ENCODE measurements around the gene CHRNG.

Gene CHRNG

GRCh38 chr2:232533944-232534710, 5.4 kb upstream of the CHRNG start:
- TF ChIP-seq, protein P1, sequence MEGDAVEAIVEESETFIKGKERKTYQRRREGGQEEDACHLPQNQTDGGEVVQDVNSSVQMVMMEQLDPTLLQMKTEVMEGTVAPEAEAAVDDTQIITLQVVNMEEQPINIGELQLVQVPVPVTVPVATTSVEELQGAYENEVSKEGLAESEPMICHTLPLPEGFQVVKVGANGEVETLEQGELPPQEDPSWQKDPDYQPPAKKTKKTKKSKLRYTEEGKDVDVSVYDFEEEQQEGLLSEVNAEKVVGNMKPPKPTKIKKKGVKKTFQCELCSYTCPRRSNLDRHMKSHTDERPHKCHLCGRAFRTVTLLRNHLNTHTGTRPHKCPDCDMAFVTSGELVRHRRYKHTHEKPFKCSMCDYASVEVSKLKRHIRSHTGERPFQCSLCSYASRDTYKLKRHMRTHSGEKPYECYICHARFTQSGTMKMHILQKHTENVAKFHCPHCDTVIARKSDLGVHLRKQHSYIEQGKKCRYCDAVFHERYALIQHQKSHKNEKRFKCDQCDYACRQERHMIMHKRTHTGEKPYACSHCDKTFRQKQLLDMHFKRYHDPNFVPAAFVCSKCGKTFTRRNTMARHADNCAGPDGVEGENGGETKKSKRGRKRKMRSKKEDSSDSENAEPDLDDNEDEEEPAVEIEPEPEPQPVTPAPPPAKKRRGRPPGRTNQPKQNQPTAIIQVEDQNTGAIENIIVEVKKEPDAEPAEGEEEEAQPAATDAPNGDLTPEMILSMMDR (IDR thresholded peaks at IDR 0.05): no peak
- no peak overlapping the region for H3K4me3 ChIP-seq
- no peak for DNase-seq (ENCODE audit: low spot score)
- no peak overlapping the region for H3K27ac ChIP-seq

DNA sequence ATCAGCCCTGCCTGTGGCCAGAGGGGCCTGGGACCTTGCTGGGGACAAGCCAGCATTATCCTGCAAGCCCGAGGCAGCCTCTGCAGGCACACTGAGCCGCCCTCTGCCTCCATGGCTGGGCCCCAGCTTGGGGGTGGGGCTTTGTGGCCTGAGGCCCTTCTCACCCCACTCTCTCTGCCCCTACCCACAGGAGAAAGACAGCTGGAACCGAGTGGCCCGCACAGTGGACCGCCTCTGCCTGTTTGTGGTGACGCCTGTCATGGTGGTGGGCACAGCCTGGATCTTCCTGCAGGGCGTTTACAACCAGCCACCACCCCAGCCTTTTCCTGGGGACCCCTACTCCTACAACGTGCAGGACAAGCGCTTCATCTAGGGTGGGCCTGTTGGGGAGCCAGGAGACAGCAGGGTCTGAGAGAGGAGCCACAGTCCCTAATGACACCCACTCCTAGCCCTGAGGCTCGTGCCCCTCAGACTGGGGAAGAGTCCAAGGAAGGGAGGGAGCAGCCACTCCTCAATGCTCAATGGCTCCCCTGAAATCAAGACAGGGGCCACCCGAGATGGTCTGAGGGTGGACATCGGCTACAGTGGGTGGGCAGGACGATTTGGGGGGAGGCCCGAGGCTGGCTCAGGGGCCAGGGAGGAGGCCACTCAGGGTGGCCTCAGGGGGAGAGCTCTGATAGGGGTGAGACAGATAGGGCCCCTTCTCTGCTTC, 4.4 kb upstream of the CHRNG start:
- DNase-seq (ENCODE audit: low spot score): no peak
- Histone ChIP-seq H3K27ac (no peak overlapping the region), H3K4me3 (no peak overlapping the region)
- TF ChIP-seq, protein P1 (IDR thresholded peaks at IDR 0.05): no peak

- TF ChIP-seq, protein P1 (IDR thresholded peaks at IDR 0.05): no peak
- DNase-seq (ENCODE audit: low spot score): no peak
- no peak overlapping the region for H3K4me3 ChIP-seq
- H3K27ac ChIP-seq: no peak overlapping the region
Measured at GRCh38 chr2:232535761-232536530, 3.5 kb upstream of the CHRNG start.

GRCh38 chr2:232537079-232537478, 2.4 kb upstream of the CHRNG start:
- TF ChIP-seq, protein P1 (IDR thresholded peaks at IDR 0.05): no peak
- Histone ChIP-seq H3K27ac (no peak overlapping the region), H3K4me3 (no peak overlapping the region)
- DNase-seq (ENCODE audit: low spot score): no peak

DNA sequence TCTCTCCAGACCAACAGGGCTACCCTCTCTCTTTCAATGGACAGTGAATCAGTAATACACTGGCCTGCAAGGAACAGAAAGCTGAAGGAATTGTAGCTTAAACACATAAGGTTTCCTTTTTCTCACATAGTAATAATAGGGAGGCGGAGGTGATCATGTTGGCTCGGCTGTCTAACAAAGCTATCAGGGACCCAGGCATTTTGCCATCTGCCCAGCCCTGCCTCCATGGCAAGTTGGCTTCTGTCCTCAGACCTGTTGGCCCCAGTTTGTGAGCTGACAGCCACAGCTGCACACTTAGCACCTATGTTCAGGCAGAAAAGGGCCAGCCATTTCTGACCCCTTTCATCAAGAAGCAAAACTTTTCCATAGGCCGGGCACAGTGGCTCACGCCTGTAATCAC, 2.0 kb upstream of the CHRNG start:
- Histone ChIP-seq H3K4me3 (no peak overlapping the region), H3K27ac (no peak overlapping the region)
- no peak for DNase-seq (ENCODE audit: low spot score)
- TF ChIP-seq, protein P1 (IDR thresholded peaks at IDR 0.05): no peak

- DNase-seq (ENCODE audit: low spot score): no peak
- TF ChIP-seq, protein P1 (IDR thresholded peaks at IDR 0.05): no peak
- Histone ChIP-seq H3K4me3 (no peak overlapping the region), H3K27ac (no peak overlapping the region)
Measured at GRCh38 chr2:232538671-232539070, 821 bp upstream of the CHRNG start.
